Prostate gland (tissue), 2 donors: Measurements from ENCODE around the gene IFNA2. TPM values are rescaled to one million over a fixed set of nuclear protein-coding genes. Genes with fewer than 3 reads are reported as not detected.
"Not testable (repeated sequence)": the region's sequence is repeated elsewhere in the genome, so short reads cannot be mapped to it uniquely, and the experiment has no call there.

Experiments used
- DNase-seq: peaks from one replicate; pipeline ENCODE4 v3.0.0-alpha.2; 2019; ENCODE audit warnings: low spot score
- H3K27ac ChIP-seq, 2 donors: fragments of 200-600 bp; sonication (generic); 2 replicates each; pipeline ENCODE4 v1.5.1; 2017 to 2019
- H3K27me3 ChIP-seq: fragments of 200-600 bp; sonication (generic); replicated peaks from 2 replicates; pipeline ENCODE4 v1.5.1; 2019; ENCODE audit not compliant: insufficient read depth
- H3K36me3 ChIP-seq, 2 donors: fragments of 200-600 bp; sonication (generic); 1 replicate in 1 of 2; 2 replicates in 1 of 2; pipeline versions ENCODE4 v1.5.1 to v1.8.1; 2017 to 2019
- H3K4me1 ChIP-seq: fragments of 200-600 bp; sonication (generic); replicated peaks from 2 replicates; pipeline ENCODE4 v1.5.1; 2019
- H3K4me3 ChIP-seq, 2 donors: fragments of 200-600 bp; sonication (generic); 2 replicates each; pipeline ENCODE4 v1.5.1; 2017 to 2019
- H3K9me3 ChIP-seq: fragments of 200-600 bp; sonication (generic); 2 replicates; pipeline ENCODE4 v1.5.1; 2017
- CTCF ChIP-seq, 4 experiments: fragments of 200-600 bp in 2 of 4; fragments of 450-650 bp in 2 of 4; sonication (generic) in 2 of 4; IDR thresholded peaks; 1 replicate in 3 of 4; 2 replicates in 1 of 4; pipeline ENCODE4 v1.5.1; 2016 to 2019; ENCODE audit warnings: antibody characterized with exemption in 4 of 4, mild to moderate bottlenecking in 2 of 4, moderate library complexity in 2 of 4
- POLR2A ChIP-seq: fragments of 450-650 bp; IDR thresholded peaks from one replicate; pipeline ENCODE4 v1.6.1; 2016; ENCODE audit warnings: antibody characterized with exemption, mild to moderate bottlenecking
- POLR2AphosphoS5 ChIP-seq: sonication (generic); formaldehyde crosslinking; IDR thresholded peaks from one replicate; pipeline ENCODE4 v1.6.1; 2017; ENCODE audit warnings: antibody characterized with exemption
- WGBS: methylation state at CpG from one replicate; pipeline ENCODE4 v1.1.5; 2018; 5-methylcytosine and 5-hydroxymethylcytosine counted together
- intact Hi-C: fragments of 100-400 bp; cut with DNase I; formaldehyde crosslinking; loops from one replicate; pipeline ENCODE4 v1.14.2; 2022
- total RNA-seq, 2 donors: library from RNA; depleted of rRNA; stranded (reverse); fragments of >200 nt; gene quantifications; one replicate each; pipeline ENCODE4 v1.1.0, GENCODE V29; 2016

IFNA2 gene
- total RNA-seq, 2 donors from 2014 or later, result not detected

GRCh38 chr9:21383627-21384026 lies 1.6 kb downstream of the IFNA2 start:
- DNase-seq, result no peak
- Histone ChIP-seq H3K4me3 (no peak overlapping the region), H3K9me3 (no peaks in the 10 kb centered on the region), H3K27ac (no peak overlapping the region), H3K36me3 (no peaks in the 10 kb centered on the region), H3K27me3 (peaks cover 2% of the 10 kb centered on the region), H3K4me1 (no peaks in the 10 kb centered on the region)
- intact Hi-C loops, result no loop called here
- no peak for TF ChIP-seq CTCF (IDR thresholded peaks at IDR 0.05)
- TF ChIP-seq POLR2A, result no peak
- TF ChIP-seq POLR2AphosphoS5, result no peak
- WGBS, result 78% methylated on average over 4 of the region's 4 CpGs

DNA sequence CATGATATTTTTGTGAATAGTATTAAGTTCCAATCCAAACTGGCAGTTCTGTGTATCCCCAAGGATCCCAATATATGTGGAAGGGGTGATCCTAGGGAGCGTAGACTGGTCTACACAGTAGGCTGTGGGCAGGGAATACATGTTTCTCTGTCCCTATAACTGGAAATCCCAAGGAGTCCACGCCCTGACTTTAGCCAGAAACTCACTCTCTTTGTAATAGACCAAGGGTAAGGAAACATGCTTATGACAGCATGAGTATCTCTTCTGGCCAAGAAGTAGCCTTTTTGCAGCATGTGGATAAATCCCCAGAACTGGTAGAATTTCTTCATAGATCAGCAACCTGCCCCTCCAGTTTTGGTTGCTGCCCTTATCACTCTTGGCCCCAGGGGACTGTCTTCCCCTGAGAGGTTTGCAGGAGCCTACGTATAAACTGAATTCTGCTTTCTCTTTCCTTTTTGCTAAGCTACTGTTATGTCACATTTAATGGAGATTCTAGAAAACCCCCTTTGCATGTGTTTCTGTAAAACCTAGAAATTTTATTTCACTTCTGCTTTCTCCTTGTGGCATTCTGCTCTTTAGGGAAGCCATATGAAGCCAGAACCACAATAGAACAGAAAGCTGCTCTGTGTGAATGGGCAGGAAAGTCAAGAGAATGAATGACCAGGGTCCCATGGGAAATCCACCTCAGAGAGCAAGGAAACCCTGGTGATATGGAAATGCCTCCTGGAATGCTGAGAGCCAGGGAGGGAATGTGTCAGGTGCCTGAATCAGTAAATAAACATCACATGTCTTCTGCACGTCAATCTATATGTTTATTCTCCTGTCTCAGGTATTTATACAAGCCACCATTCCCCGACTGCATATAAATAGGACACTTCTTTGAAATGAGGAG lies 3.5 kb downstream of the IFNA2 start:
- Histone ChIP-seq H3K36me3 (no peaks in the 10 kb centered on the region), H3K27me3 (peaks cover 2% of the 10 kb centered on the region), H3K4me3 (no peak overlapping the region), H3K4me1 (no peaks in the 10 kb centered on the region), H3K9me3 (no peaks in the 10 kb centered on the region), H3K27ac (no peak overlapping the region)
- DNase-seq, result no peak
- TF ChIP-seq CTCF (IDR thresholded peaks at IDR 0.05), result no peak
- no peak for TF ChIP-seq POLR2A
- no peak for TF ChIP-seq POLR2AphosphoS5
- intact Hi-C loops, result no loop called here
- 53% methylated on average over 5 of the region's 5 CpGs for WGBS

GRCh38 chr9:21371467-21371866 lies 13.7 kb downstream of the IFNA2 start:
- H3K4me3 ChIP-seq, H3K36me3 ChIP-seq, H3K27ac ChIP-seq, H3K9me3 ChIP-seq, DNase-seq, H3K27me3 ChIP-seq, H3K4me1 ChIP-seq, intact Hi-C loops: not testable (repeated sequence)
- 81% methylated on average over 4 of the region's 4 CpGs for WGBS

DNA sequence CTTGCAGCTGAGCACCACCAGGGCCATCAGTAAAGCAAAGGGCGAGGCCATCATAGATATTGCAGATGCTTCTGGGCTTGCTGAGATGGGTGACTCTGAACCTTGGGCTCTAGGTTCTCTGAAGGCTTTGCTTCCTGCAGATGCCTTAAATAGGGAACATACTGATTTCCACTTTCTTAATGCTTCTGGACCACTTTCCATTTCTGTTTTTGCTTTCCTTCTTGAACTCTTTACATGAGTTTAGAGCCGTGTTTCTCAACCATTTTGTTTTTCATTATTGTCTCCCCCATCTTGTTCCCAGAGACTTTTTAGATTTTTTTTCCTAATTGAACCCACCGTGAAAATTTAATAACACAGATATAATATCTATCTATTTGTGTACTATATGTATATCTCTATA lies 17.2 kb downstream of the IFNA2 start, which contains the start of gene IFNA13:
TSS of gene IFNA13 (minus strand) at position 101 of the 400 bp plus-strand sequence. CDS start at position 54, 47 bp downstream.
- H3K27me3 ChIP-seq, result no peaks in the 10 kb centered on the region
- H3K4me1 ChIP-seq, result no peaks in the 10 kb centered on the region
- intact Hi-C loops, result no loop called here
- no peak within 1 kb of the TSS for H3K4me3 ChIP-seq
- no peaks in the 10 kb centered on the region for H3K9me3 ChIP-seq
- no peak within 1 kb of the TSS for H3K27ac ChIP-seq
- H3K36me3 ChIP-seq, result no peaks in the 10 kb centered on the region
- 94% methylated on average over 3 of the region's 3 CpGs for WGBS
- TF ChIP-seq POLR2A, result no peak
- no peak for TF ChIP-seq POLR2AphosphoS5
- TF ChIP-seq CTCF (IDR thresholded peaks at IDR 0.05), result no peak
- no peak for DNase-seq

DNA sequence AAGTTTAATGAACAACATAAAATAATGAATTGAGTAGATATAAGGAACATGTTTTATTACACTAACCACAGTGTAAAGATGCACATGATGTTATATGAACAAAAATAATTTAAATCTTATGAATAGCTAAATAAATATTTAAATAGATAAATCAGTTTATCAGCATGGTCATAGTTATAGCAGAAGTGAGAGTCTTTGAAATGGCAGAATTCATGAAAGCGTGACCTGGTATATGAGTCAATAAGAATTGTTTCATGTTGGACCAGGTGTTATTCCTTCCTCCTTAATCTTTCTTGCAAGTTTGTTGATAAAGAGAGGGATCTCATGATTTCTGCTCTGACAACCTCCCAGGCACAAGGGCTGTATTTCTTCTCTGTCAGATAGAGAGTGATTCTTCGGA lies 18.0 kb downstream of the IFNA2 start:
- H3K27ac ChIP-seq, DNase-seq, H3K9me3 ChIP-seq, H3K27me3 ChIP-seq, H3K4me1 ChIP-seq, H3K36me3 ChIP-seq, intact Hi-C loops, H3K4me3 ChIP-seq: not testable (repeated sequence)
- WGBS, result 80% methylated on average over 2 of the region's 2 CpGs

DNA sequence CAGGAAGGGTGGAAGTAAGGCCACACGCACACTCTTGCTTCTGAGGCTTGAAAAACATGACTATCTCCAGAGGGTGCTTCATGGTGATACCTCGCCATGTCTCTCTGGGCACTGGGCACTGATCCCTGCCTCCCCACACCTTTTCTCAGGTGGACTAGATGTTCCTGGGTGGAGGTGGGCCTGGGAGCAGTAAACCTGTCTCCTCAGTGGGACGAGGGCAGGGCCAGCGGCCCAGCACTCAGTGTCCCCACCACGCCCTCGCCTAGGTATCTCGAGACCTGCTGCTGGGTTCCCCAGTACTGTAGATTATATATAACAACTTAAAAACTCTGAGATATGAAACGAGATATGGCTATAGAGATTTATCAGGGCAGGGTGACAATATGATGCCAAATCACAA lies 22.9 kb downstream of the IFNA2 start:
- no peaks in the 10 kb centered on the region for H3K27me3 ChIP-seq
- no peak for TF ChIP-seq POLR2AphosphoS5
- TF ChIP-seq POLR2A, result no peak
- TF ChIP-seq CTCF (IDR thresholded peaks at IDR 0.05), result no peak
- no peak overlapping the region for H3K4me3 ChIP-seq
- 94% methylated on average over 8 of the region's 8 CpGs for WGBS
- H3K4me1 ChIP-seq, result no peaks in the 10 kb centered on the region
- no peak overlapping the region for H3K27ac ChIP-seq
- H3K36me3 ChIP-seq, result no peaks in the 10 kb centered on the region
- intact Hi-C loops, result no loop called here
- DNase-seq, result no peak
- H3K9me3 ChIP-seq, result no peaks in the 10 kb centered on the region
